KMS-11 (cell line): ENCODE data around the gene AFG3L2.

Experiments used
- H2AFZ ChIP-seq: fragments of 200-600 bp; sonication (generic); 2 replicates; pipeline ENCODE4 v1.6.1; 2016; ENCODE audit warnings: antibody characterized with exemption, mixed run types, low read depth
- H3K27ac ChIP-seq: fragments of 200-600 bp; sonication (generic); 2 replicates; pipeline ENCODE4 v1.6.1; 2016; ENCODE audit warnings: mild to moderate bottlenecking, mixed run types
- H3K27me3 ChIP-seq: fragments of 200-600 bp; sonication (generic); 2 replicates; pipeline ENCODE4 v1.6.1; 2017; ENCODE audit warnings: mild to moderate bottlenecking, low read depth, mixed run types, moderate library complexity; ENCODE audit not compliant: insufficient read depth
- H3K36me3 ChIP-seq: fragments of 200-600 bp; sonication (generic); 2 replicates; pipeline ENCODE4 v1.6.1; 2017; ENCODE audit warnings: mild to moderate bottlenecking, mixed run types; ENCODE audit not compliant: insufficient read depth
- H3K4me1 ChIP-seq: fragments of 200-600 bp; sonication (generic); 2 replicates; pipeline ENCODE4 v1.6.1; 2016; ENCODE audit warnings: mild to moderate bottlenecking, low read depth, mixed run types; ENCODE audit not compliant: poor library complexity, severe bottlenecking
- H3K4me2 ChIP-seq: fragments of 200-600 bp; sonication (generic); 2 replicates; pipeline ENCODE4 v1.7.0; 2016; ENCODE audit warnings: mild to moderate bottlenecking, mixed run types
- H3K4me3 ChIP-seq: fragments of 200-600 bp; sonication (generic); IDR thresholded peaks from 2 replicates; pipeline ENCODE4 v1.6.1; 2017; ENCODE audit warnings: low read depth, low read length, mixed read lengths; ENCODE audit not compliant: insufficient read depth
- H3K79me2 ChIP-seq: fragments of 200-600 bp; sonication (generic); 2 replicates; pipeline ENCODE4 v1.6.1; 2016; ENCODE audit warnings: low read depth, mixed run types; ENCODE audit not compliant: insufficient read depth
- H3K9ac ChIP-seq: fragments of 200-600 bp; sonication (generic); 2 replicates; pipeline ENCODE4 v1.6.1; 2016; ENCODE audit warnings: mild to moderate bottlenecking, mixed run types
- H4K20me1 ChIP-seq: fragments of 200-600 bp; sonication (generic); 2 replicates; pipeline ENCODE4 v1.6.1; 2016; ENCODE audit warnings: mild to moderate bottlenecking, mixed run types; ENCODE audit not compliant: insufficient read depth
- CTCF ChIP-seq: fragments of 200-600 bp; sonication (generic); conservative IDR thresholded peaks from 2 replicates; pipeline ENCODE4 v1.6.1; 2017; ENCODE audit warnings: low read depth, mild to moderate bottlenecking, antibody characterized with exemption, low read length, moderate library complexity, mixed read lengths

The AFG3L2 gene

GRCh38 chr18:12317664-12318333 is 59.2 kb downstream of the AFG3L2 start:
- Histone ChIP-seq H3K4me2 (no peak overlapping the region), H3K27me3 (no peaks in the 10 kb centered on the region), H3K27ac (no peak overlapping the region), H3K9ac (no peak overlapping the region), H2AFZ (no peak overlapping the region), H3K4me3 (no peak overlapping the region), H3K4me1 (no peaks in the 10 kb centered on the region), H3K79me2 (no peaks in the 10 kb centered on the region), H4K20me1 (no peaks in the 10 kb centered on the region), H3K36me3 (no peaks in the 10 kb centered on the region)
- TF ChIP-seq CTCF = no peak

GRCh38 chr18:12315911-12316310 is 61.1 kb downstream of the AFG3L2 start:
- no peak overlapping the region for H2AFZ ChIP-seq
- no peak for TF ChIP-seq CTCF
- H3K4me1 ChIP-seq = no peaks in the 10 kb centered on the region
- H3K79me2 ChIP-seq = no peaks in the 10 kb centered on the region
- no peak overlapping the region for H3K27ac ChIP-seq
- no peaks in the 10 kb centered on the region for H3K27me3 ChIP-seq
- no peak overlapping the region for H3K4me2 ChIP-seq
- no peaks in the 10 kb centered on the region for H4K20me1 ChIP-seq
- H3K9ac ChIP-seq = no peak overlapping the region
- no peak overlapping the region for H3K4me3 ChIP-seq
- H3K36me3 ChIP-seq = no peaks in the 10 kb centered on the region

- Histone ChIP-seq H4K20me1 (no peaks in the 10 kb centered on the region), H3K27ac (no peak overlapping the region)
Observed at GRCh38 chr18:12315490-12315889, 61.5 kb downstream of the AFG3L2 start.

GRCh38 chr18:12314591-12315305 is 62.3 kb downstream of the AFG3L2 start:
- H3K4me3 ChIP-seq = no peak overlapping the region
- H4K20me1 ChIP-seq = no peaks in the 10 kb centered on the region
- H3K4me1 ChIP-seq = no peaks in the 10 kb centered on the region
- H3K9ac ChIP-seq = no peak overlapping the region
- H3K27me3 ChIP-seq = no peaks in the 10 kb centered on the region
- no peak overlapping the region for H3K27ac ChIP-seq
- no peaks in the 10 kb centered on the region for H3K79me2 ChIP-seq
- H3K36me3 ChIP-seq = no peaks in the 10 kb centered on the region
- no peak for TF ChIP-seq CTCF
- no peak overlapping the region for H3K4me2 ChIP-seq
- H2AFZ ChIP-seq = no peak overlapping the region

More at GRCh38 chr18:12315490-12315889, 61.5 kb downstream of the AFG3L2 start:
- no peak overlapping the region for H3K9ac ChIP-seq
- no peak overlapping the region for H3K4me2 ChIP-seq
- H3K36me3 ChIP-seq = no peaks in the 10 kb centered on the region
- no peak overlapping the region for H2AFZ ChIP-seq
- no peaks in the 10 kb centered on the region for H3K27me3 ChIP-seq
- no peaks in the 10 kb centered on the region for H3K4me1 ChIP-seq
- TF ChIP-seq CTCF = no peak
- H3K79me2 ChIP-seq = no peaks in the 10 kb centered on the region
- H3K4me3 ChIP-seq = no peak overlapping the region
